ENCODE measurements around the gene FOXA3. TPM values are rescaled to one million over a fixed set of nuclear protein-coding genes. Genes with fewer than 3 reads are reported as not detected.

FOXA3 gene
- total and polyA plus RNA-seq, 2 donors (not counting 3 experiments of a cell fraction or from before 2014, with no cell fraction given): 0.06 TPM; not detected in 1

GRCh38 chr19:45862564-45863334 is 1.4 kb upstream of the FOXA3 start, which contains the start of gene SYMPK:
Gene SYMPK, minus strand, starts transcription at chr19:45863147. Its CDS starts 8,652 bp downstream, at chr19:45854495.
- TSS peak; percentile 96 for BruUV-seq (replicated peaks)
- intact Hi-C loops (cut with micrococcal nuclease): loop anchor here (1.0 kb wide), 2 partner anchors 21 to 45 kb away; no protein-coding TSS in a partner anchor
- peak within 1 kb of the TSS; percentile 76 for H2AFZ ChIP-seq (ENCODE audit: low read depth, low read length)
- TF ChIP-seq CTCF (IDR thresholded peaks at IDR 0.05; ENCODE audit: extremely low read depth in 1 of 2, insufficient read depth in 1 of 2, low read depth in 1 of 2, low read length in 2 of 2) (no peak), POLR2A (IDR thresholded peaks at IDR 0.05; ENCODE audit: low read depth, low read length) (peak; percentile 90), MYC (IDR thresholded peaks at IDR 0.05; ENCODE audit: low read depth, low read length) (peak; percentile 2), POLR2AphosphoS5 (IDR thresholded peaks at IDR 0.05; ENCODE audit: insufficient read depth, low read depth, low read length) (peak; percentile 87)
- TF ChIP-seq, protein P1, sequence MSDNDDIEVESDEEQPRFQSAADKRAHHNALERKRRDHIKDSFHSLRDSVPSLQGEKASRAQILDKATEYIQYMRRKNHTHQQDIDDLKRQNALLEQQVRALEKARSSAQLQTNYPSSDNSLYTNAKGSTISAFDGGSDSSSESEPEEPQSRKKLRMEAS (IDR thresholded peaks at IDR 0.05; ENCODE audit: insufficient read depth, insufficient read length): peak; percentile 32
- peak within 1 kb of the TSS; percentile 71 for H3K4me2 ChIP-seq (ENCODE audit: insufficient read depth, low read length)
- dilution Hi-C loops (cut with MboI; ENCODE audit: extremely low pct_ligation_motif_present, low sequenced_read_pairs): no loop called here
- no peaks in the 10 kb centered on the region for H3K9me1 ChIP-seq (replicated peaks; ENCODE audit: control insufficient read depth, extremely low read depth, insufficient read depth, low read length)
- peak within 1 kb of the TSS; percentile 68 for H3K9ac ChIP-seq (replicated peaks; ENCODE audit: extremely low read depth, insufficient read depth, low read length)
- DNase-seq (ENCODE audit: low read depth, low spot score): peak; percentile 99
- peaks cover 33% of the 10 kb centered on the region for H3K79me2 ChIP-seq (ENCODE audit: control insufficient read depth, insufficient read depth, low read length)
- no peaks in the 10 kb centered on the region for H3K9me3 ChIP-seq (replicated peaks; ENCODE audit: control insufficient read depth, insufficient read depth, low read length)
- ChIA-PET POLR2A (interaction anchor here (0.7 to 0.9 kb wide), 2 partner anchors 92 to 93 kb away, joined by 3 to 7 read pairs; partner anchors contain the start of gene SIX5), CTCF (interaction anchor here (0.8 to 2.6 kb wide), 14 partner anchors 12 to 216 kb away, joined by 3 to 24 read pairs (median 5); partner anchors contain the start of genes IRF2BP1 and SIX5)
- peaks cover 2 to 6% of the 10 kb centered on the region in 2 experiments for H3K36me3 ChIP-seq (ENCODE audit: control insufficient read depth in 2 of 2, extremely low read depth in 1 of 2, insufficient read depth in 2 of 2, low read length in 2 of 2)
- H3K4me1 ChIP-seq (ENCODE audit: control insufficient read depth, extremely low read depth, insufficient read depth, low read length): peaks cover 4% of the 10 kb centered on the region
- H3K27me3 ChIP-seq (ENCODE audit: control insufficient read depth in 2 of 2, insufficient read depth in 2 of 2, low read length in 2 of 2): peaks cover 20 to 22% of the 10 kb centered on the region in 2 experiments
- H3K4me3 ChIP-seq (replicated peaks in 1 of 3; ENCODE audit: insufficient read depth in 1 of 3, low read depth in 1 of 3, low read length in 3 of 3): peak within 1 kb of the TSS; percentile 49 to 90 (median 86)
- peak; percentile 100 for FAIRE-seq
- H4K20me1 ChIP-seq (replicated peaks; ENCODE audit: control insufficient read depth, extremely low read depth, insufficient read depth, low read length): no peaks in the 10 kb centered on the region
- peak within 1 kb of the TSS; percentile 53 for H3K27ac ChIP-seq (ENCODE audit: insufficient read depth, low read depth, low read length)
